ENCODE data around the gene TOX3. TPM values are rescaled to one million over a fixed set of nuclear protein-coding genes. Genes with fewer than 3 reads are reported as not detected.

TOX3 gene
- total RNA-seq, 1 experiment from 2014 or later: not detected

DNA sequence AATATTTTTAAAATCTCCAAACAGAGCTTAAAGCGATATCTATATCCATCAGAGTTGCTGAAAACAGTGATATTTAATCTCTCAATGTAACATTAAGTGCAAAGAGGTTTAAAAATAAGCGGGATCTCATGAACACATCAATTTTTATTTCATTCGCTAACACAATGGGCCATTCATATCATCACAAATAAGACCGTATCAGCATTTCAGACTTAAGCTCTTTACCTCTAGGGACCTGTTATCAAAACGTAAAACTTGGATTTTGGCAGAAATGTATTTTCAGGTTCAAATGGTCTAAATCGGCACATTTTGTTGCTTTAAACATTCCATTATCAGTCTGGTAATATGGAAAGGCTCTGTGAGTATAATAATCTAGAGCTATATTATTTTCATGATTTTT is 77.9 kb downstream of the TOX3 start:
- TF ChIP-seq, protein P1, sequence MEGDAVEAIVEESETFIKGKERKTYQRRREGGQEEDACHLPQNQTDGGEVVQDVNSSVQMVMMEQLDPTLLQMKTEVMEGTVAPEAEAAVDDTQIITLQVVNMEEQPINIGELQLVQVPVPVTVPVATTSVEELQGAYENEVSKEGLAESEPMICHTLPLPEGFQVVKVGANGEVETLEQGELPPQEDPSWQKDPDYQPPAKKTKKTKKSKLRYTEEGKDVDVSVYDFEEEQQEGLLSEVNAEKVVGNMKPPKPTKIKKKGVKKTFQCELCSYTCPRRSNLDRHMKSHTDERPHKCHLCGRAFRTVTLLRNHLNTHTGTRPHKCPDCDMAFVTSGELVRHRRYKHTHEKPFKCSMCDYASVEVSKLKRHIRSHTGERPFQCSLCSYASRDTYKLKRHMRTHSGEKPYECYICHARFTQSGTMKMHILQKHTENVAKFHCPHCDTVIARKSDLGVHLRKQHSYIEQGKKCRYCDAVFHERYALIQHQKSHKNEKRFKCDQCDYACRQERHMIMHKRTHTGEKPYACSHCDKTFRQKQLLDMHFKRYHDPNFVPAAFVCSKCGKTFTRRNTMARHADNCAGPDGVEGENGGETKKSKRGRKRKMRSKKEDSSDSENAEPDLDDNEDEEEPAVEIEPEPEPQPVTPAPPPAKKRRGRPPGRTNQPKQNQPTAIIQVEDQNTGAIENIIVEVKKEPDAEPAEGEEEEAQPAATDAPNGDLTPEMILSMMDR (IDR thresholded peaks at IDR 0.05; ENCODE audit: unreplicated experiment): no peak
- H3K4me3 Mint-ChIP-seq (ENCODE audit: unreplicated experiment): no peak overlapping the region
- peaks cover 7% of the 10 kb centered on the region for H3K9me3 Mint-ChIP-seq (ENCODE audit: unreplicated experiment)
- H3K27ac Mint-ChIP-seq (ENCODE audit: low read depth, unreplicated experiment): no peak overlapping the region
- no peaks in the 10 kb centered on the region for H3K27me3 Mint-ChIP-seq (ENCODE audit: insufficient read depth, unreplicated experiment)
- no TSS peak for BruUV-seq (replicated peaks)
- no peak for DNase-seq (ENCODE audit: unreplicated experiment)
- POLR2A ChIA-PET: interaction anchor here (0.6 to 1.2 kb wide), 2 partner anchors 9 to 97 kb away, joined by 3 read pairs; no protein-coding TSS in a partner anchor
- CTCF ChIA-PET: interaction anchor here (0.6 to 0.7 kb wide), 2 partner anchors 10 to 522 kb away, joined by 3 to 4 read pairs; no protein-coding TSS in a partner anchor
- intact Hi-C loops (cut with micrococcal nuclease): no loop called here
- H3K4me1 Mint-ChIP-seq (ENCODE audit: insufficient read depth, unreplicated experiment): no peaks in the 10 kb centered on the region
- H3K36me3 Mint-ChIP-seq (ENCODE audit: insufficient read depth, unreplicated experiment): no peaks in the 10 kb centered on the region

DNA sequence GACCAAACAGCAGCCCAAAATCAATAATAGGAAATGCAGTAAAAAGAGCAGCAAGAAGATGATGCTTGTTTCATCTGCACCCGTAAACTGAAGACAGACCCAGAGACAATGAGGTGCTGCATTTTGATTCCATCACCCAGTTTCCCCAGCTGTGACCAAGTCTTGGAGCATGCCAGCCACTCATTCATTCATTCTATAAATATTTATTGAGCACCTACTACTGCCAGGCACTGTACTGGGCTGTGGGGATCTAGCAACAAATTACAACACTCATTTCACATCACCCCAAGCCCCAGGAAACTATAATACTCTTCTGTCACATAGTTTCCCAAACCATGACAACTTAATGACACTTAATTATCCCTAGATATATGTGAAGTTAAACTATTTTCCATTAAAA is 79.2 kb downstream of the TOX3 start:
- H3K27me3 Mint-ChIP-seq (ENCODE audit: insufficient read depth, unreplicated experiment): no peaks in the 10 kb centered on the region
- no peak overlapping the region for H3K27ac Mint-ChIP-seq (ENCODE audit: low read depth, unreplicated experiment)
- no peak for DNase-seq (ENCODE audit: unreplicated experiment)
- H3K9me3 Mint-ChIP-seq (ENCODE audit: unreplicated experiment): no peaks in the 10 kb centered on the region
- H3K4me3 Mint-ChIP-seq (ENCODE audit: unreplicated experiment): no peak overlapping the region
- TF ChIP-seq, protein P1 (IDR thresholded peaks at IDR 0.05; ENCODE audit: unreplicated experiment): no peak
- intact Hi-C loops (cut with micrococcal nuclease): no loop called here
- no peaks in the 10 kb centered on the region for H3K4me1 Mint-ChIP-seq (ENCODE audit: insufficient read depth, unreplicated experiment)
- POLR2A ChIA-PET: no interaction called here
- BruUV-seq (replicated peaks): no TSS peak
- no peaks in the 10 kb centered on the region for H3K36me3 Mint-ChIP-seq (ENCODE audit: insufficient read depth, unreplicated experiment)
- CTCF ChIA-PET: no interaction called here

DNA sequence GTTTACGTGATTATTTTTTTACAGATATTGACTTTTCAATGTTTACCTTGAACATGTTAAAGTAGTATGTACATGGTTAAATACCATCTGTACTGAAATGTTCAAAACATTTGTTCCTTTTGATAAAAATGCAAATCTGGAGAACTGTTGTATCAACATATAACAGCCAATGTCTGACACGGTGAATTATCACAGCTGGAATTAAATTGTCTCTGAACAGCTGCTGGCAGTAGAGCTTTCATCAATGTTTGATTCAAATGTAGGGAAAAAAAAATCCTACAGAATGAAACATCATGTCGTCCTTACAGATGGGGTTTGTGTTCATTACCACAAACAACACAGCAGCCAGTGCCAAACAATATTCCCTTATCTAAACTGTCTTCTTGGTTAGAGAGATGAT is 79.9 kb downstream of the TOX3 start:
- ChIA-PET CTCF (interaction anchor here (0.7 kb wide), 1 partner anchor 251 kb away, joined by 3 read pairs; no protein-coding TSS in a partner anchor), POLR2A (no interaction called here)
- Mint-ChIP-seq H3K9me3 (ENCODE audit: unreplicated experiment) (no peaks in the 10 kb centered on the region), H3K4me1 (ENCODE audit: insufficient read depth, unreplicated experiment) (no peaks in the 10 kb centered on the region), H3K36me3 (ENCODE audit: insufficient read depth, unreplicated experiment) (no peaks in the 10 kb centered on the region), H3K4me3 (ENCODE audit: unreplicated experiment) (no peak overlapping the region), H3K27ac (ENCODE audit: low read depth, unreplicated experiment) (no peak overlapping the region), H3K27me3 (ENCODE audit: insufficient read depth, unreplicated experiment) (no peaks in the 10 kb centered on the region)
- TF ChIP-seq, protein P1 (IDR thresholded peaks at IDR 0.05; ENCODE audit: unreplicated experiment): no peak
- no peak for DNase-seq (ENCODE audit: unreplicated experiment)
- BruUV-seq (replicated peaks): no TSS peak
- intact Hi-C loops (cut with micrococcal nuclease): no loop called here

DNA sequence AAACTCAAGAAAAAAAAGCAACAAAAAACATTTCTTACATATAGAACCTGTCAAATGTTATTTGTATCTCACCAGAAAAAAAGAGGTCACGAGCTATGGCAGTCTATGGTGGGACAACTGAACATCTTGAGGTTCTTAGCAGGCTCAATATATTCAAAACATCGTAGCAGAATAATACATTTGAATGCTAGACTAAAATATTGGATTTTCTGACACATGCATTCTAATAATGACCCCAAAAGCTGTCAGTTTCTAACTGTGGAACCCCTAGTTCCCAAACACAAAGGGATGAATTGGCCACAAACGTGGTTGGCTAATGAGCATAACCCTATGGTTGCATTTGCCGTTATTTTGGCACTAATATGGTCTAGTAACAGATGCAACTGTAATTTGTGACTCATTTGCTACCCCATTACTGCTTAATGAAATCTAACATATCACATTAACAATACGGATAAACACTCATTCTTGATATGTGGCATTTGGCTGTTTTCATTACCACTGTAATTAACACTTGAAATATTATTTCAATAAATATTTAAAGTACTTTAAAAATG is 81.2 kb downstream of the TOX3 start:
- no peaks in the 10 kb centered on the region for H3K36me3 Mint-ChIP-seq (ENCODE audit: insufficient read depth, unreplicated experiment)
- no TSS peak for BruUV-seq (replicated peaks)
- H3K27me3 Mint-ChIP-seq (ENCODE audit: insufficient read depth, unreplicated experiment): no peaks in the 10 kb centered on the region
- no peak overlapping the region for H3K4me3 Mint-ChIP-seq (ENCODE audit: unreplicated experiment)
- DNase-seq (ENCODE audit: unreplicated experiment): no peak
- H3K27ac Mint-ChIP-seq (ENCODE audit: low read depth, unreplicated experiment): no peak overlapping the region
- no peaks in the 10 kb centered on the region for H3K9me3 Mint-ChIP-seq (ENCODE audit: unreplicated experiment)
- H3K4me1 Mint-ChIP-seq (ENCODE audit: insufficient read depth, unreplicated experiment): no peaks in the 10 kb centered on the region
- ChIA-PET CTCF (no interaction called here), POLR2A (no interaction called here)
- TF ChIP-seq, protein P1 (IDR thresholded peaks at IDR 0.05; ENCODE audit: unreplicated experiment): no peak
- intact Hi-C loops (cut with micrococcal nuclease): no loop called here

Measured in MCF 10A (cell line).